A673 (cell line): ENCODE data around the gene AMACR. TPM values are rescaled to one million over a fixed set of nuclear protein-coding genes. Genes with fewer than 3 reads are reported as not detected.

Source experiments
- BruUV-seq: library from RNA; stranded (reverse); fragments of 400-500 nt; replicated peaks from 2 replicates; lab custom pipeline; 2021; lab: Mats Ljungman, UMichigan
- CTCF ChIA-PET: fragments of 300-600 bp; sonication (Branson Sonifier 250); formaldehyde crosslinking; loops from one replicate; lab custom pipeline; 2022; ENCODE audit warnings: antibody characterized with exemption; lab: Charles Lee
- POLR2A ChIA-PET: fragments of 300-600 bp; sonication (Branson Sonifier 250); formaldehyde crosslinking; loops from one replicate; lab custom pipeline; 2022; ENCODE audit warnings: antibody characterized with exemption; ENCODE audit not compliant: low non-redundant PET; lab: Charles Lee
- DNase-seq: peaks from one replicate; pipeline ENCODE4 v3.0.0-alpha.2; 2015; ENCODE audit warnings: low spot score
- H3K27ac ChIP-seq: fragments of 200-600 bp; sonication (generic); 2 replicates; pipeline ENCODE4 v1.5.1; 2016; ENCODE audit warnings: mixed run types, low read depth, mild to moderate bottlenecking, mixed read lengths, antibody characterized with exemption, low read length; ENCODE audit not compliant: poor library complexity, severe bottlenecking
- H3K27me3 ChIP-seq: fragments of 200-600 bp; sonication (generic); replicated peaks from 2 replicates; pipeline ENCODE4 v1.6.1; 2017; ENCODE audit warnings: mixed run types, low read depth, mild to moderate bottlenecking, mixed read lengths, antibody characterized with exemption, low read length; ENCODE audit not compliant: insufficient read depth, poor library complexity
- H3K36me3 ChIP-seq: fragments of 200-600 bp; sonication (generic); 2 replicates; pipeline ENCODE4 v1.6.1; 2016; ENCODE audit warnings: mixed run types, mild to moderate bottlenecking, mixed read lengths, antibody characterized with exemption, low read length; ENCODE audit not compliant: insufficient read depth, poor library complexity, severe bottlenecking
- H3K4me1 ChIP-seq: fragments of 200-600 bp; sonication (generic); 2 replicates; pipeline ENCODE4 v1.6.1; 2017; ENCODE audit warnings: mixed run types, mild to moderate bottlenecking, mixed read lengths, antibody characterized with exemption, low read length; ENCODE audit not compliant: insufficient read depth, poor library complexity, severe bottlenecking
- H3K4me3 ChIP-seq: fragments of 200-600 bp; sonication (generic); 2 replicates; pipeline ENCODE4 v1.5.1; 2016; ENCODE audit warnings: low read depth, mixed run types, mild to moderate bottlenecking, mixed read lengths, low read length; ENCODE audit not compliant: poor library complexity, severe bottlenecking
- H3K9me3 ChIP-seq: fragments of 200-600 bp; sonication (generic); 2 replicates; pipeline ENCODE4 v1.6.1; 2016; ENCODE audit warnings: mixed run types, low read depth, mild to moderate bottlenecking, mixed read lengths, antibody characterized with exemption, low read length; ENCODE audit not compliant: poor library complexity, severe bottlenecking
- CTCF ChIP-seq: fragments of 300-800, 200-600 bp; sonication (generic); conservative IDR thresholded peaks from 2 replicates; pipeline ENCODE4 v1.5.1; 2017; ENCODE audit warnings: low read depth, mild to moderate bottlenecking, antibody characterized with exemption, low read length, moderate library complexity, mixed read lengths
- EZH2 ChIP-seq: fragments of 200-600 bp; sonication (generic); IDR thresholded peaks from 2 replicates; pipeline ENCODE4 v1.6.1; 2017; ENCODE audit warnings: borderline replicate concordance, low read depth, mild to moderate bottlenecking, mixed read lengths, antibody characterized with exemption, low read length; ENCODE audit not compliant: poor library complexity, severe bottlenecking
- intact Hi-C: fragments of 100-400 bp; cut with micrococcal nuclease; formaldehyde crosslinking; loops from one replicate; pipeline ENCODE4 v1.10.0; 2022; ENCODE audit not compliant: unreplicated experiment
- total RNA-seq: library from RNA; stranded (reverse); gene quantifications from 2 replicates; pipeline ENCODE4 v1.2.3, GENCODE V29; 2021

Gene AMACR
- total RNA-seq, 1 experiment from 2014 or later: 13.9 TPM

DNA sequence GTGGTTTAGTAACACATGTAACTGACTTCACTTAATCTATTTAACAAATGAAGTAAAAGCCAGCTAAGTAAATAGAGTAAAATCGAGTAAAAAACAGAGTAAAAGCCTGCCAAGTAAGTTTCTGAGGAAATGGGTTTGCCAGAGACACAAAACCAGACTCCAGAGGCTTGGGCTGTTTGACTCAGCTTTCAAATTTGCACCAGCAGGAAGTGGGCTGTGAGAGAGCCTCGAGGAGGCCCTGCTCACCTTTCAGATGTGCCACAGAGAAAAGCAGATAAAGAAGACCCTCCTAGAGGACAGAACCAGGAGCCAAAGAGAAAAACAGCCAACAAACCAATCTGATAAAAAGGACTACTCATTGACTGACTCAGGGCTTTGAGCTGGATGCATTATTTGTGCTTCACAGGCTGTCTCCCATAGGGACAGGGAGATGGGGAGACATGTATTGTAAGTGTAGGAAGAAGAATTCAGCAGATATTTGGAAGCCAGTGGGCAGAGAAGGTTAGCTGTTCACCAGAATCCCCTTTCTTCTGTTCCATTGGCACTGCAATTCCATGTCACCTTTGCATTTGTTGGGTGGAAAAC, 14.4 kb upstream of the AMACR start:
- Histone ChIP-seq H3K27me3 (no peaks in the 10 kb centered on the region), H3K27ac (no peak overlapping the region), H3K4me3 (no peak overlapping the region), H3K4me1 (no peaks in the 10 kb centered on the region), H3K36me3 (no peaks in the 10 kb centered on the region), H3K9me3 (no peaks in the 10 kb centered on the region)
- TF ChIP-seq CTCF (no peak), EZH2 (no peak)
- CTCF ChIA-PET: no interaction called here
- intact Hi-C loops: no loop called here
- POLR2A ChIA-PET: no interaction called here
- BruUV-seq: no TSS peak
- DNase-seq: no peak

GRCh38 chr5:34021334-34021733, 13.5 kb upstream of the AMACR start:
- Histone ChIP-seq H3K27me3 (no peaks in the 10 kb centered on the region), H3K4me3 (no peak overlapping the region), H3K4me1 (no peaks in the 10 kb centered on the region), H3K27ac (no peak overlapping the region), H3K36me3 (no peaks in the 10 kb centered on the region), H3K9me3 (no peaks in the 10 kb centered on the region)
- no peak for DNase-seq
- POLR2A ChIA-PET: no interaction called here
- CTCF ChIA-PET: no interaction called here
- no TSS peak for BruUV-seq
- intact Hi-C loops: no loop called here
- TF ChIP-seq CTCF: no peak
- no peak for TF ChIP-seq EZH2

DNA sequence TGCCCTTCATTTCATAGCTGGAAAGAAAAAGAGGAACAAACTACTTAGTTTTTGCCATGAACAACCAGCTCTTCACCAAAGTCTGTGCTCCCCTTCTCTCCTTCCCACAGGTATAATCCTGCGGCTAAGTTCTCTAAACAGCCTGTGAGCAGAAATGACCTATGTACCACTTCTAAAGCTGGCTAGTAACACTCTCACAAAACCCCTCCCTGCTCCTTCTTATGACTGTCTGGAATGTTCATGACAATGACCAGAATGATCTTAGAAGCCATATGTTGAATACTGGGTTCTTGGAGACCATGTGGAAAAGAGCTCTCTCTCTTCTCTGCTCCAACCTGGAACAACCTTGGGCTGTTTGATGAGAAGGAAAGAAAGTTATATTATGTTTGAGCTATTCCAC, 12.9 kb upstream of the AMACR start:
- H3K27me3 ChIP-seq: no peaks in the 10 kb centered on the region
- no peaks in the 10 kb centered on the region for H3K36me3 ChIP-seq
- no peak overlapping the region for H3K27ac ChIP-seq
- H3K4me3 ChIP-seq: no peak overlapping the region
- CTCF ChIA-PET: no interaction called here
- intact Hi-C loops: no loop called here
- POLR2A ChIA-PET: no interaction called here
- no peak for DNase-seq
- no TSS peak for BruUV-seq
- H3K9me3 ChIP-seq: no peaks in the 10 kb centered on the region
- H3K4me1 ChIP-seq: no peaks in the 10 kb centered on the region
- TF ChIP-seq CTCF: no peak
- no peak for TF ChIP-seq EZH2
